Loucy (cell line): ENCODE data around the gene NOC2L.

ENCODE experiments used
- H2AFZ ChIP-seq: fragments of 200-600 bp; sonication (generic); 2 replicates; pipeline ENCODE4 v1.6.0; 2016; ENCODE audit warnings: antibody characterized with exemption, mild to moderate bottlenecking, low read length, moderate library complexity
- H3F3A ChIP-seq: fragments of 200-600 bp; 2 replicates; pipeline ENCODE4 v1.6.0; 2016; ENCODE audit warnings: antibody characterized with exemption, low read depth, mild to moderate bottlenecking
- H3K27me3 ChIP-seq: fragments of 200-600 bp; sonication (generic); 2 replicates; pipeline ENCODE4 v1.6.1; 2014; ENCODE audit warnings: low read length, mild to moderate bottlenecking; ENCODE audit not compliant: insufficient read depth, poor library complexity, severe bottlenecking
- H3K36me3 ChIP-seq: fragments of 200-600 bp; sonication (generic); 2 replicates; pipeline ENCODE4 v1.6.1; 2016; ENCODE audit warnings: low read length; ENCODE audit not compliant: insufficient read depth
- H3K4me1 ChIP-seq: fragments of 200-600 bp; sonication (generic); 2 replicates; pipeline ENCODE4 v1.5.1; 2014; ENCODE audit warnings: low read length, mild to moderate bottlenecking; ENCODE audit not compliant: insufficient read depth, poor library complexity, severe bottlenecking
- H3K4me2 ChIP-seq: fragments of 200-600 bp; sonication (generic); 2 replicates; pipeline ENCODE4 v1.6.0; 2014; ENCODE audit warnings: antibody characterized with exemption, low read length, low read depth, mild to moderate bottlenecking; ENCODE audit not compliant: poor library complexity, severe bottlenecking
- H3K4me3 ChIP-seq: fragments of 200-600 bp; sonication (generic); 2 replicates; pipeline ENCODE4 v1.5.1; 2014; ENCODE audit warnings: low read length, mild to moderate bottlenecking, mixed read lengths; ENCODE audit not compliant: poor library complexity, severe bottlenecking
- H3K79me2 ChIP-seq: fragments of 200-600 bp; sonication (generic); 2 replicates; pipeline ENCODE4 v1.6.1; 2014; ENCODE audit warnings: low read length; ENCODE audit not compliant: insufficient read depth
- H3K9ac ChIP-seq: fragments of 200-600 bp; sonication (generic); 2 replicates; pipeline ENCODE4 v1.6.0; 2014; ENCODE audit warnings: mild to moderate bottlenecking, low read depth, low read length, moderate library complexity; ENCODE audit not compliant: poor library complexity, severe bottlenecking
- H3K9me2 ChIP-seq: fragments of 200-600 bp; sonication (generic); replicated peaks from 2 replicates; pipeline ENCODE4 v1.6.1; 2016; ENCODE audit warnings: low read depth, low read length, mixed read lengths
- H3K9me3 ChIP-seq: fragments of 200-600 bp; sonication (generic); 2 replicates; pipeline ENCODE4 v1.6.1; 2014; ENCODE audit warnings: mild to moderate bottlenecking, antibody characterized with exemption, low read length, low read depth; ENCODE audit not compliant: insufficient read depth
- H4K20me1 ChIP-seq: fragments of 200-600 bp; sonication (generic); 2 replicates; pipeline ENCODE4 v1.6.0; 2014; ENCODE audit warnings: antibody characterized with exemption, low read length, mild to moderate bottlenecking; ENCODE audit not compliant: insufficient read depth, poor library complexity, severe bottlenecking
- CTCF ChIP-seq: fragments of 200-600 bp; sonication (generic); conservative IDR thresholded peaks from 2 replicates; pipeline ENCODE4 v1.5.1; 2014; ENCODE audit warnings: mild to moderate bottlenecking, antibody characterized with exemption, low read length
- EZH2phosphoT487 ChIP-seq: fragments of 200-600 bp; IDR thresholded peaks from 2 replicates; pipeline ENCODE4 v1.6.1; 2018; ENCODE audit warnings: antibody characterized with exemption, mild to moderate bottlenecking, moderate library complexity, borderline replicate concordance

The NOC2L gene

DNA sequence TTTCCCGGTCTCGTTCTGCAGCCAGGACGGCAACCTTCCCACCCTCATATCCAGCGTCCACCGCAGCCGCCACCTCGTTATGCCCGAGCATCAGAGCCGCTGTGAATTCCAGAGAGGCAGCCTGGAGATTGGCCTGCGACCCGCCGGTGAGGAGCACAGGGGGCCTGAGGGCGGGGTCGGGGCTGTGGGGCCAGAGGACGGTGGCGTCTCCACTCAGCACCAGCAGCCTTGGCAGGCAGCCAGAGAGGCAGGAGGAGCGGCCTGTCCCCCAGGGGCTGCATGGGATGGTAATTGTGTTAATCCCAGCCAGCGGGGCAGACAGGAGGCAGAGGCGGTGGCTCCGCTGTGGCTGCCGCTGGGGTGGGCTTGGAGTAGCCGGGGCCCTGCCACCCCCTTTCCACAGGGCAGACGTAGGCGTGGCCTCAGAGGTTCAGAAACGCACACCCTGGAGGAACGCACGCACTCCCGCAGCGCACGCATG is 23.3 kb downstream of the NOC2L start:
- no peaks in the 10 kb centered on the region for H3K79me2 ChIP-seq
- H3K4me3 ChIP-seq: no peak overlapping the region
- H3K9me3 ChIP-seq: no peaks in the 10 kb centered on the region
- H3F3A ChIP-seq: no peaks in the 10 kb centered on the region
- no peak overlapping the region for H3K9ac ChIP-seq
- no peak for TF ChIP-seq EZH2phosphoT487
- no peak for TF ChIP-seq CTCF
- no peak overlapping the region for H3K4me2 ChIP-seq
- no peaks in the 10 kb centered on the region for H3K9me2 ChIP-seq
- peaks cover 33% of the 10 kb centered on the region for H3K4me1 ChIP-seq
- H3K36me3 ChIP-seq: no peaks in the 10 kb centered on the region
- peaks cover 6% of the 10 kb centered on the region for H3K27me3 ChIP-seq
- no peaks in the 10 kb centered on the region for H4K20me1 ChIP-seq
- H2AFZ ChIP-seq: no peak overlapping the region

GRCh38 chr1:934991-935750 is 23.9 kb downstream of the NOC2L start:
- Histone ChIP-seq H3K4me2 (no peak overlapping the region), H3F3A (no peaks in the 10 kb centered on the region), H3K4me1 (peaks cover 28% of the 10 kb centered on the region), H4K20me1 (no peaks in the 10 kb centered on the region), H3K9me2 (no peaks in the 10 kb centered on the region), H3K9me3 (no peaks in the 10 kb centered on the region), H3K36me3 (no peaks in the 10 kb centered on the region), H3K27me3 (no peaks in the 10 kb centered on the region), H3K9ac (no peak overlapping the region), H3K79me2 (no peaks in the 10 kb centered on the region), H3K4me3 (no peak overlapping the region), H2AFZ (no peak overlapping the region)
- TF ChIP-seq CTCF: no peak
- TF ChIP-seq EZH2phosphoT487: no peak

DNA sequence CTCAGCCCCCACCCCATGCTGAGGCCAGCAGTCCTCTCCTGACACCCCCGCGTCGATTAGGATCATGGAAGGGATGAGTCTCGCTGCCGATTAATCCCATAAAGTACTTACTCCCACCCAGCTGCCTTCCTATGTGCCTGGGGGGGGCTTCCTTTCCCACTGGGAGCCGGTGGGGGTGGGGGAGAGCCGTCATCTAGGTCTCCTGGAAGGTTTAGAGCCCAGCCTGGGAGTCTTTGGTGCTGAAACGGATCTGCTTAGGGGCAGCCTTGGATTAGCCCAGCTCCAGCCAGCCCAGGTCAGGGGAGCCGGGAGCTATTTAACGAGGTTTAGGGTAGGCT is 25.5 kb downstream of the NOC2L start:
- Histone ChIP-seq H3K9me2 (no peaks in the 10 kb centered on the region), H2AFZ (no peak overlapping the region), H3K4me3 (no peak overlapping the region), H3K36me3 (no peaks in the 10 kb centered on the region), H3F3A (no peaks in the 10 kb centered on the region), H3K9me3 (no peaks in the 10 kb centered on the region), H3K9ac (no peak overlapping the region), H4K20me1 (no peaks in the 10 kb centered on the region), H3K79me2 (no peaks in the 10 kb centered on the region), H3K4me1 (peaks cover 20% of the 10 kb centered on the region), H3K27me3 (no peaks in the 10 kb centered on the region), H3K4me2 (no peak overlapping the region)
- no peak for TF ChIP-seq CTCF
- TF ChIP-seq EZH2phosphoT487: no peak
